Brain microvascular endothelial cell (primary cell): Measurements from ENCODE around the gene AFP.

Experiments
- DNase-seq: peaks from one replicate; pipeline ENCODE4 v3.0.0-alpha.2; 2020
- H3K27ac ChIP-seq: fragments of 250-450 bp; sonication (Bioruptor Pico); 2 replicates; pipeline ENCODE4 v1.5.1; 2020; ENCODE audit warnings: mild to moderate bottlenecking, moderate library complexity
- H3K27me3 ChIP-seq: fragments of 250-450 bp; sonication (Bioruptor Pico); replicated peaks from 2 replicates; pipeline ENCODE4 v1.5.1; 2020; ENCODE audit warnings: mild to moderate bottlenecking
- H3K36me3 ChIP-seq: fragments of 250-450 bp; sonication (Bioruptor Pico); replicated peaks from 2 replicates; pipeline ENCODE4 v1.5.1; 2020; ENCODE audit warnings: mild to moderate bottlenecking
- H3K4me3 ChIP-seq: 2 replicates; pipeline ENCODE4 v1.5.1; 2011; ENCODE audit warnings: low read depth, mild to moderate bottlenecking, control low read depth, low read length, moderate library complexity
- in situ Hi-C: cut with HindIII; loops from 2 replicates; pipeline ENCODE4 v1.10.0; 2017; ENCODE audit warnings: low sequenced_read_pairs, low pct_ligation_motif_present
- TF ChIP-seq, protein P1 (sequence below): IDR thresholded peaks from 2 replicates; pipeline ENCODE4 v1.5.1; 2011; ENCODE audit warnings: low read depth, mild to moderate bottlenecking, moderate library complexity, low read length, control low read depth, inconsistent platforms; ENCODE audit errors: missing control alignments

The AFP gene

DNA sequence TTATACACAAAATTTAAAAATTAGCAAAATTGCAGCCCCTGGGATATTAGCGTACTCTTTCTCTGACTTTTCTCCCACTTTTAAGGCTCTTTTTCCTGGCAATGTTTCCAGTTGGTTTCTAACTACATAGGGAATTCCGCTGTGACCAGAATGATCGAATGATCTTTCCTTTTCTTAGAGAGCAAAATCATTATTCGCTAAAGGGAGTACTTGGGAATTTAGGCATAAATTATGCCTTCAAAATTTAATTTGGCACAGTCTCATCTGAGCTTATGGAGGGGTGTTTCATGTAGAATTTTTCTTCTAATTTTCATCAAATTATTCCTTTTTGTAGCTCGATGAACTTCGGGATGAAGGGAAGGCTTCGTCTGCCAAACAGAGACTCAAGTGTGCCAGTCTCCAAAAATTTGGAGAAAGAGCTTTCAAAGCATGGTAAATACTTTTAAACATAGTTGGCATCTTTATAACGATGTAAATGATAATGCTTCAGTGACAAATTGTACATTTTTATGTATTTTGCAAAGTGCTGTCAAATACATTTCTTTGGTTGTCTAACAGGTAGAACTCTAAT, 26.0 kb upstream of the AFP start:
- in situ Hi-C loops = no loop called here

DNA sequence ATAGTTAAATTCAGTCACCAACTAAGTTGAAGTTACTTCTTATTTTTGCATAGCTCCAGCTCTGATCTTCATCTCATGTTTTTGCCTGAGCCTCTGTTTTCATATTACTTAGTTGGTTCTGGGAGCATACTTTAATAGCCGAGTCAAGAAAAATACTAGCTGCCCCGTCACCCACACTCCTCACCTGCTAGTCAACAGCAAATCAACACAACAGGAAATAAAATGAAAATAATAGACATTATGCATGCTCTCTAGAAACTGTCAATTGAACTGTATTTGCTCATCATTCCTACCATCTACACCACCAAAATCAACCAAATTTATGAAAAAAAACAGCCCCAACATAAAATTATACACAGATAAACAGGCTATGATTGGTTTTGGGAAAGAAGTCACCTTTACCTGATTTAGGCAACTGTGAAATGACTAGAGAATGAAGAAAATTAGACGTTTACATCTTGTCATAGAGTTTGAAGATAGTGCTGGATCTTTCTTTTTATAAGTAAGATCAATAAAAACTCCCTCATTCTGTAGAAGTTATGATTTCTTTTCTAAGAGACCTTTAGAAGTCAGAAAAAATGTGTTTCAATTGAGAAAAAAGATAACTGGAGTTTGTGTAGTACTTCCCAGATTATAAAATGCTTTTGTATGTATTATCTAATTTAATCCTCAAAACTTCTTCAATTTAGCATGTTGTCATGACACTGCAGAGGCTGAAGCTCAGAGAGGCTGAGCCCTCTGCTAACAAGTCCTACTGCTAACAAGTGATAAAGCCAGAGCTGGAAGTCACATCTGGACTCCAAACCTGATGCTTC, 24.9 kb upstream of the AFP start:
- Histone ChIP-seq H3K36me3 (no peaks in the 10 kb centered on the region), H3K27me3 (peaks cover 2% of the 10 kb centered on the region), H3K4me3 (no peak overlapping the region), H3K27ac (no peak overlapping the region)
- TF ChIP-seq, protein P1, sequence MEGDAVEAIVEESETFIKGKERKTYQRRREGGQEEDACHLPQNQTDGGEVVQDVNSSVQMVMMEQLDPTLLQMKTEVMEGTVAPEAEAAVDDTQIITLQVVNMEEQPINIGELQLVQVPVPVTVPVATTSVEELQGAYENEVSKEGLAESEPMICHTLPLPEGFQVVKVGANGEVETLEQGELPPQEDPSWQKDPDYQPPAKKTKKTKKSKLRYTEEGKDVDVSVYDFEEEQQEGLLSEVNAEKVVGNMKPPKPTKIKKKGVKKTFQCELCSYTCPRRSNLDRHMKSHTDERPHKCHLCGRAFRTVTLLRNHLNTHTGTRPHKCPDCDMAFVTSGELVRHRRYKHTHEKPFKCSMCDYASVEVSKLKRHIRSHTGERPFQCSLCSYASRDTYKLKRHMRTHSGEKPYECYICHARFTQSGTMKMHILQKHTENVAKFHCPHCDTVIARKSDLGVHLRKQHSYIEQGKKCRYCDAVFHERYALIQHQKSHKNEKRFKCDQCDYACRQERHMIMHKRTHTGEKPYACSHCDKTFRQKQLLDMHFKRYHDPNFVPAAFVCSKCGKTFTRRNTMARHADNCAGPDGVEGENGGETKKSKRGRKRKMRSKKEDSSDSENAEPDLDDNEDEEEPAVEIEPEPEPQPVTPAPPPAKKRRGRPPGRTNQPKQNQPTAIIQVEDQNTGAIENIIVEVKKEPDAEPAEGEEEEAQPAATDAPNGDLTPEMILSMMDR = no peak
- in situ Hi-C loops = no loop called here
- no peak for DNase-seq

More for the DNA sequence above, 26.0 kb upstream of the AFP start:
- H3K27me3 ChIP-seq = peaks cover 2% of the 10 kb centered on the region
- no peak overlapping the region for H3K4me3 ChIP-seq
- TF ChIP-seq, protein P1 = no peak
- no peak overlapping the region for H3K27ac ChIP-seq
- DNase-seq = no peak
- no peaks in the 10 kb centered on the region for H3K36me3 ChIP-seq

DNA sequence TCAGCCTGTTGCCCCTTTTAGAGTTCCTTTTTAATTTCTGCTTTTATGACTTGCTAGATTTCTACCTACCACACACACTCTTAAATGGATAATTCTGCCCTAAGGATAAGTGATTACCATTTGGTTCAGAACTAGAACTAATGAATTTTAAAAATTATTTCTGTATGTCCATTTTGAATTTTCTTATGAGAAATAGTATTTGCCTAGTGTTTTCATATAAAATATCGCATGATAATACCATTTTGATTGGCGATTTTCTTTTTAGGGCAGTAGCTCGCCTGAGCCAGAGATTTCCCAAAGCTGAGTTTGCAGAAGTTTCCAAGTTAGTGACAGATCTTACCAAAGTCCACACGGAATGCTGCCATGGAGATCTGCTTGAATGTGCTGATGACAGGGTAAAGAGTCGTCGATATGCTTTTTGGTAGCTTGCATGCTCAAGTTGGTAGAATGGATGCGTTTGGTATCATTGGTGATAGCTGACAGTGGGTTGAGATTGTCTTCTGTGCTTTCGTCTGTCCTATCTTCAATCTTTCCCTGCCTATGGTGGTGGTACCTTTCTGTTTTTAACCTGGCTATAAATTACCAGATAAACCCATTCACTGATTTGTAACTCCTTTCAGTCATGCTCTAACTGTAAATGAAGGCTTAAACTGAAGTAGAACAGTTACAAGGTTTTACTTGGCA, 24.1 kb upstream of the AFP start:
- TF ChIP-seq, protein P1 = no peak
- H3K27me3 ChIP-seq = peaks cover 2% of the 10 kb centered on the region
- no peaks in the 10 kb centered on the region for H3K36me3 ChIP-seq
- in situ Hi-C loops = no loop called here
- DNase-seq = no peak
- H3K27ac ChIP-seq = no peak overlapping the region
- H3K4me3 ChIP-seq = no peak overlapping the region

DNA sequence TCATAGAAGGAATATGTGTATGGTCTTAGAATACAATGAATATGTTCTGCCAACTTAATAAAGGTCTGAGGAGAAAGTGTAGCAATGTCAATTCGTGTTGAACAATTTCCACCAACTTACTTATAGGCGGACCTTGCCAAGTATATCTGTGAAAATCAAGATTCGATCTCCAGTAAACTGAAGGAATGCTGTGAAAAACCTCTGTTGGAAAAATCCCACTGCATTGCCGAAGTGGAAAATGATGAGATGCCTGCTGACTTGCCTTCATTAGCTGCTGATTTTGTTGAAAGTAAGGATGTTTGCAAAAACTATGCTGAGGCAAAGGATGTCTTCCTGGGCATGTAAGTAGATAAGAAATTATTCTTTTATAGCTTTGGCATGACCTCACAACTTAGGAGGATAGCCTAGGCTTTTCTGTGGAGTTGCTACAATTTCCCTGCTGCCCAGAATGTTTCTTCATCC, 22.7 kb upstream of the AFP start:
- Histone ChIP-seq H3K27me3 (peaks cover 2% of the 10 kb centered on the region), H3K36me3 (no peaks in the 10 kb centered on the region), H3K4me3 (no peak overlapping the region), H3K27ac (no peak overlapping the region)
- TF ChIP-seq, protein P1 = no peak
- DNase-seq = no peak
- in situ Hi-C loops = no loop called here

DNA sequence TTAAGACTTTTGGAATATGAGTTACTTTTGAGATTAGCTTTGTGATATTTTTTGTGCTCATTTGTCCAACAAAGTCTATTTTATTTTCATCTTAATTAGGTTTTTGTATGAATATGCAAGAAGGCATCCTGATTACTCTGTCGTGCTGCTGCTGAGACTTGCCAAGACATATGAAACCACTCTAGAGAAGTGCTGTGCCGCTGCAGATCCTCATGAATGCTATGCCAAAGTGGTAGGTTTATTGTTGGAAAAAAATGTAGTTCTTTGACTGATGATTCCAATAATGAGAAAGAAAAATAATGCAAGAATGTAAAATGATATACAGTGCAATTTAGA, 21.1 kb upstream of the AFP start:
- Histone ChIP-seq H3K27ac (no peak overlapping the region), H3K36me3 (no peaks in the 10 kb centered on the region), H3K4me3 (no peak overlapping the region), H3K27me3 (no peaks in the 10 kb centered on the region)
- TF ChIP-seq, protein P1 = no peak
- DNase-seq = no peak
- in situ Hi-C loops = no loop called here
